ENCODE measurements around the gene TMEM63B.

Gene TMEM63B

GRCh38 chr6:44081753-44082152 lies 45.6 kb upstream of the TMEM63B start:
- Histone ChIP-seq H3K4me3 (replicated peaks; ENCODE audit: low read depth, low read length) (no peak overlapping the region), H3K27me3 (replicated peaks; ENCODE audit: control insufficient read depth, insufficient read depth, low read length) (no peaks in the 10 kb centered on the region), H3K36me3 (ENCODE audit: control insufficient read depth, insufficient read depth, low read length) (no peaks in the 10 kb centered on the region)
- TF ChIP-seq CTCF (IDR thresholded peaks at IDR 0.05; ENCODE audit: insufficient read depth, low read length, poor library complexity, severe bottlenecking), result no peak
- DNase-seq (ENCODE audit: extremely low read depth, insufficient read length), result no peak

- DNase-seq (ENCODE audit: extremely low read depth, insufficient read length), result no peak
- Histone ChIP-seq H3K27me3 (replicated peaks; ENCODE audit: control insufficient read depth, insufficient read depth, low read length) (no peaks in the 10 kb centered on the region), H3K36me3 (ENCODE audit: control insufficient read depth, insufficient read depth, low read length) (no peaks in the 10 kb centered on the region), H3K4me3 (replicated peaks; ENCODE audit: low read depth, low read length) (no peak overlapping the region)
- no peak for TF ChIP-seq CTCF (IDR thresholded peaks at IDR 0.05; ENCODE audit: insufficient read depth, low read length, poor library complexity, severe bottlenecking)
Measured at GRCh38 chr6:44082872-44083321, 44.5 kb upstream of the TMEM63B start.

GRCh38 chr6:44084231-44085014 lies 42.9 kb upstream of the TMEM63B start:
- no peak for DNase-seq (ENCODE audit: extremely low read depth, insufficient read length)
- Histone ChIP-seq H3K4me3 (replicated peaks; ENCODE audit: low read depth, low read length) (no peak overlapping the region), H3K27me3 (replicated peaks; ENCODE audit: control insufficient read depth, insufficient read depth, low read length) (no peaks in the 10 kb centered on the region), H3K36me3 (ENCODE audit: control insufficient read depth, insufficient read depth, low read length) (no peaks in the 10 kb centered on the region)
- TF ChIP-seq CTCF (IDR thresholded peaks at IDR 0.05; ENCODE audit: insufficient read depth, low read length, poor library complexity, severe bottlenecking), result no peak

DNA sequence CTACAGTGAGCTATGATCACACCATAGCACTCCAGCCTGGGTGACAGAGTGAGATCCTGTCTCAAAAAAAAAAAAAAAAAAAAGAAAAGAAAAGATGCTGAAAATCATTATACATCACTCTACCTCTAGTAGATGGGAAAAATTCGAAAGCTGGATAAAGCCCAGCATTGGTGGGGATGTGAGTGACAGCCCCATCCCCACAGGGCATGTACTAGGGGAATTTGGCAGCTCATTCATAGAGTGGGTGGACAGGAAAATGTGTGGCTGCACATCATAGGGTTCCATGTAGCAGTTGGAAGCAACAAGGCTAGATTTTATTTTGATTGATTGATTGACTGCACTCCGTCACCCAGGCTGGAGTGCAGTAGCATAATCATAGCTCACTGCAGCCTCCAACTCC lies 42.1 kb upstream of the TMEM63B start:
- no peaks in the 10 kb centered on the region for H3K36me3 ChIP-seq (ENCODE audit: control insufficient read depth, insufficient read depth, low read length)

DNA sequence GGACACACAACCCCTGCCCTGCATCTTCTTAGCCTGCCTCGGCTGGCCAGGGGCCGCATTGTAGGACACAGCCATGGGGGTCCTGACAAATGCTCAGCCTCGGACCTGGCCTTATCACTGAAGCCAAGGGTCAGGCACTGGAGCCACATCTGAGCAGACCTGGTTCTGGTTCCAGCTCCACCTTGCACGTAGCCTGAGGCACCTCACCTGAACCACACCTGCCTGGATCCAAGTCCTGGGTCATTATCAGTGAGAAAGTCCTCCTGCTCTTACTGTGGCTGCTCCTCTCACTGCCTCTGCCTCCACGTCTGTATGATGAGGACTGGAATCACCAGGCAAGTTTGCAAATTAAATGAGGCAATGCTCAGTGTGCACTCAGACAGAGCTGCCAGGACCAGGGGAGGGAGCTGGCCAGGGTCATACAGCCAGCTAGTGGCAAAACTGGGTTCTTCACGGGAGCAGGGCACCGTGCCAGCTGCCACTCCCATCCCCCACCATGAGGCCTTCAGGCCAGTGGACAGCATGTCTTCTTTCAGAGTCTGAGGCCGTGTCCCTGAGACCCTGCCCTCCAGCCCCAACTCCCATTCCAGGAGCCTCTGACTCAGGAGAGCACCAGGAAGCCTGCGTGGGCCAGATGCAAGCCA lies 40.3 kb upstream of the TMEM63B start:
- no peak for DNase-seq (ENCODE audit: extremely low read depth, insufficient read length)
- no peak for TF ChIP-seq CTCF (IDR thresholded peaks at IDR 0.05; ENCODE audit: insufficient read depth, low read length, poor library complexity, severe bottlenecking)

More for the DNA sequence above, 42.1 kb upstream of the TMEM63B start:
- no peaks in the 10 kb centered on the region for H3K27me3 ChIP-seq (replicated peaks; ENCODE audit: control insufficient read depth, insufficient read depth, low read length)
- no peak for DNase-seq (ENCODE audit: extremely low read depth, insufficient read length)
- H3K4me3 ChIP-seq (replicated peaks; ENCODE audit: low read depth, low read length), result no peak overlapping the region
- TF ChIP-seq CTCF (IDR thresholded peaks at IDR 0.05; ENCODE audit: insufficient read depth, low read length, poor library complexity, severe bottlenecking), result no peak

More for the DNA sequence above, 40.3 kb upstream of the TMEM63B start:
- Histone ChIP-seq H3K4me3 (replicated peaks; ENCODE audit: low read depth, low read length) (no peak overlapping the region), H3K27me3 (replicated peaks; ENCODE audit: control insufficient read depth, insufficient read depth, low read length) (no peaks in the 10 kb centered on the region), H3K36me3 (ENCODE audit: control insufficient read depth, insufficient read depth, low read length) (no peaks in the 10 kb centered on the region)

All from GM06990 (cell line).